H9 (cell line): ENCODE measurements around the gene UBXN10. TPM values are rescaled to one million over a fixed set of nuclear protein-coding genes. Genes with fewer than 3 reads are reported as not detected.
"Not testable (repeated sequence)": the region's sequence is repeated elsewhere in the genome, so short reads cannot be mapped to it uniquely, and the experiment has no call there.

ENCODE experiments used
- DNase-seq: peaks from one replicate; pipeline ENCODE4 v3.0.0-alpha.2; 2017
- H2AFZ ChIP-seq: one replicate; pipeline ENCODE4 v1.6.1; 2013; ENCODE audit warnings: mild to moderate bottlenecking, low read length, control low read depth, moderate library complexity
- H2AK5ac ChIP-seq: 2 replicates; pipeline ENCODE4 v1.6.1; 2013; ENCODE audit warnings: low read length, control low read depth, mixed read lengths; ENCODE audit not compliant: insufficient read length
- H2BK120ac ChIP-seq: one replicate; pipeline ENCODE4 v1.6.1; 2013; ENCODE audit warnings: low read depth, mild to moderate bottlenecking, low read length, control low read depth, inconsistent platforms; ENCODE audit not compliant: poor library complexity, severe bottlenecking
- H2BK12ac ChIP-seq: 2 replicates; pipeline ENCODE4 v1.6.1; 2013; ENCODE audit warnings: low read length, control low read depth, mixed read lengths, low read depth; ENCODE audit not compliant: insufficient read length
- H2BK15ac ChIP-seq: 2 replicates; pipeline ENCODE4 v1.6.1; 2013; ENCODE audit warnings: low read depth, low read length, control low read depth
- H2BK20ac ChIP-seq: one replicate; pipeline ENCODE4 v1.6.1; 2013; ENCODE audit warnings: low read depth, mild to moderate bottlenecking, low read length, control low read depth, inconsistent platforms; ENCODE audit not compliant: poor library complexity, severe bottlenecking
- H2BK5ac ChIP-seq: 2 replicates; pipeline ENCODE4 v1.6.1; 2013; ENCODE audit warnings: low read length, control low read depth, mixed read lengths; ENCODE audit not compliant: insufficient read length
- H3K14ac ChIP-seq: 2 replicates; pipeline ENCODE4 v1.6.1; 2013; ENCODE audit warnings: low read length, control low read depth; ENCODE audit not compliant: insufficient read depth
- H3K18ac ChIP-seq: 2 replicates; pipeline ENCODE4 v1.6.1; 2013; ENCODE audit warnings: low read depth, mild to moderate bottlenecking, mixed read lengths, low read length, control low read depth; ENCODE audit not compliant: insufficient read length
- H3K23ac ChIP-seq: 2 replicates; pipeline ENCODE4 v1.6.1; 2013; ENCODE audit warnings: low read length, control low read depth, mixed read lengths, low read depth; ENCODE audit not compliant: insufficient read length
- H3K23me2 ChIP-seq: 2 replicates; pipeline ENCODE4 v1.6.1; 2013; ENCODE audit warnings: low read depth, mild to moderate bottlenecking, mixed read lengths, low read length, control low read depth; ENCODE audit not compliant: insufficient read length, poor library complexity, severe bottlenecking
- H3K27ac ChIP-seq: 2 replicates; pipeline ENCODE4 v1.5.1; 2013; ENCODE audit warnings: low read length, control low read depth, mixed read lengths, low read depth; ENCODE audit not compliant: insufficient read length
- H3K27me3 ChIP-seq: 2 replicates; pipeline ENCODE4 v1.6.1; 2013; ENCODE audit warnings: low read length, control low read depth, inconsistent platforms; ENCODE audit not compliant: insufficient read depth
- H3K4ac ChIP-seq: 2 replicates; pipeline ENCODE4 v1.6.1; 2013; ENCODE audit warnings: low read depth, mild to moderate bottlenecking, control low read depth, inconsistent platforms, low read length, moderate library complexity
- H3K4me1 ChIP-seq: 2 replicates; pipeline ENCODE4 v1.6.1; 2013; ENCODE audit warnings: low read length, control low read depth, inconsistent platforms; ENCODE audit not compliant: insufficient read depth
- H3K4me2 ChIP-seq: 2 replicates; pipeline ENCODE4 v1.6.1; 2013; ENCODE audit warnings: low read length, control low read depth, mixed read lengths; ENCODE audit not compliant: insufficient read length, insufficient read depth
- H3K56ac ChIP-seq: 2 replicates; pipeline ENCODE4 v1.6.1; 2013; ENCODE audit warnings: low read depth, mild to moderate bottlenecking, mixed read lengths, low read length, control low read depth; ENCODE audit not compliant: insufficient read length
- H3K79me1 ChIP-seq: 2 replicates; pipeline ENCODE4 v1.6.1; 2013; ENCODE audit warnings: low read depth, mild to moderate bottlenecking, moderate library complexity, low read length, control low read depth, inconsistent platforms; ENCODE audit not compliant: insufficient read depth, poor library complexity, severe bottlenecking
- H3K79me2 ChIP-seq: 2 replicates; pipeline ENCODE4 v1.6.1; 2013; ENCODE audit warnings: low read length, control low read depth, inconsistent platforms; ENCODE audit not compliant: insufficient read depth
- H3K9ac ChIP-seq: 2 replicates; pipeline ENCODE4 v1.6.1; 2013; ENCODE audit warnings: low read length, control low read depth, mixed read lengths; ENCODE audit not compliant: insufficient read length; ENCODE audit errors: extremely low read depth
- H3K9me3 ChIP-seq: one replicate; pipeline ENCODE4 v1.6.1; 2013; ENCODE audit warnings: low read depth, low read length, inconsistent platforms; ENCODE audit not compliant: control insufficient read depth
- H3T11ph ChIP-seq: one replicate; pipeline ENCODE4 v1.6.1; 2013; ENCODE audit warnings: mild to moderate bottlenecking, low read length, control low read depth, inconsistent platforms
- H4K20me1 ChIP-seq: one replicate; pipeline ENCODE4 v1.6.1; 2013; ENCODE audit not compliant: control insufficient read depth, insufficient read length, insufficient read depth
- H4K5ac ChIP-seq: 2 replicates; pipeline ENCODE4 v1.6.1; 2013; ENCODE audit warnings: low read depth, mild to moderate bottlenecking, mixed read lengths, low read length, control low read depth; ENCODE audit not compliant: insufficient read length
- H4K8ac ChIP-seq: replicated peaks from 2 replicates; pipeline ENCODE4 v1.6.1; 2013; ENCODE audit warnings: low read length, control low read depth, mixed read lengths, low read depth; ENCODE audit not compliant: insufficient read length
- H4K91ac ChIP-seq: 2 replicates; pipeline ENCODE4 v1.6.1; 2013; ENCODE audit warnings: low read depth, mild to moderate bottlenecking, moderate library complexity, mixed read lengths, low read length, control low read depth; ENCODE audit not compliant: insufficient read length
- H3K27ac Mint-ChIP-seq, 3 experiments: 2 replicates in 2 of 3; 3 replicates in 1 of 3; pipeline ENCODE4 v1.8.0; 2020 to 2021; ENCODE audit warnings: mixed read lengths in 3 of 3, mild to moderate bottlenecking in 1 of 3, moderate library complexity in 1 of 3
- H3K27me3 Mint-ChIP-seq: 2 replicates; pipeline ENCODE4 v1.8.0; 2021; ENCODE audit warnings: low read depth, mild to moderate bottlenecking, moderate library complexity, mixed read lengths
- H3K36me3 Mint-ChIP-seq, 3 experiments: 2 replicates in 2 of 3; 3 replicates in 1 of 3; pipeline ENCODE4 v1.8.0; 2020 to 2021; ENCODE audit warnings: low read depth in 3 of 3, mixed read lengths in 3 of 3; ENCODE audit not compliant: insufficient read depth in 1 of 3
- H3K4me1 Mint-ChIP-seq, 2 experiments: 2 replicates each; pipeline ENCODE4 v1.8.0; 2020; ENCODE audit warnings: mixed read lengths in 2 of 2
- H3K4me3 Mint-ChIP-seq, 2 experiments: 2 replicates in 1 of 2; 3 replicates in 1 of 2; pipeline ENCODE4 v1.8.0; 2020 to 2021; ENCODE audit warnings: mild to moderate bottlenecking in 2 of 2, mixed read lengths in 2 of 2, moderate library complexity in 1 of 2
- H3K9me3 Mint-ChIP-seq, 2 experiments: 2 replicates in 1 of 2; 3 replicates in 1 of 2; pipeline ENCODE4 v1.8.0; 2020; ENCODE audit warnings: mild to moderate bottlenecking in 2 of 2, mixed read lengths in 2 of 2, moderate library complexity in 1 of 2
- CTCF ChIP-seq: fragments of 200-600 bp; sonication (generic); conservative IDR thresholded peaks from 3 replicates; pipeline ENCODE4 v1.8.0; 2021; ENCODE audit warnings: antibody characterized with exemption, mild to moderate bottlenecking
- WGBS: extraction: QIAGEN DNeasy Blood & Tissue Kit; methylation state at CpG from one replicate; pipeline ENCODE4 v1.1.7; 2013; ENCODE audit warnings: missing lambda C conversion rate, low lambda C conversion rate, mixed read lengths; ENCODE audit not compliant: insufficient read length; ENCODE audit errors: extremely low coverage; 5-methylcytosine and 5-hydroxymethylcytosine counted together
- total RNA-seq: library from RNA; stranded (reverse); gene quantifications from 2 replicates; pipeline ENCODE4 v1.2.1, GENCODE V29; 2021

UBXN10 gene
- total RNA-seq, 1 experiment from 2014 or later = 0.59 TPM

GRCh38 chr1:20229171-20229570 is 43.3 kb downstream of the UBXN10 start:
- no peak overlapping the region for H2BK5ac ChIP-seq

GRCh38 chr1:20232564-20232963 is 46.7 kb downstream of the UBXN10 start:
- H4K5ac ChIP-seq, H3K4me3 Mint-ChIP-seq, DNase-seq, H3K23me2 ChIP-seq, H3K23ac ChIP-seq, H3K4me1 ChIP-seq, H3K27ac Mint-ChIP-seq, H3K9me3 ChIP-seq, H2BK5ac ChIP-seq, H4K8ac ChIP-seq, H3K9me3 Mint-ChIP-seq, H3K36me3 Mint-ChIP-seq, H3K18ac ChIP-seq, H3K27me3 ChIP-seq, H3K27ac ChIP-seq, H3K79me1 ChIP-seq, H2BK120ac ChIP-seq, H3K56ac ChIP-seq, H2AFZ ChIP-seq, H4K20me1 ChIP-seq, H3K14ac ChIP-seq, H4K91ac ChIP-seq, H2BK15ac ChIP-seq, H2BK20ac ChIP-seq, H3K79me2 ChIP-seq, H2AK5ac ChIP-seq, H2BK12ac ChIP-seq, H3K4me2 ChIP-seq, H3K9ac ChIP-seq, H3T11ph ChIP-seq, H3K4ac ChIP-seq: not testable (repeated sequence)
- peaks cover 9 to 16% of the 10 kb centered on the region in 2 experiments for H3K4me1 Mint-ChIP-seq
- H3K27me3 Mint-ChIP-seq = peaks cover 32% of the 10 kb centered on the region
- WGBS = no CpG with 5 or more reads among the region's 7 CpGs

More at GRCh38 chr1:20229171-20229570, 43.3 kb downstream of the UBXN10 start:
- H3K27me3 ChIP-seq = no peaks in the 10 kb centered on the region; the same call in 1 of the 2 replicates
- H4K5ac ChIP-seq = no peak overlapping the region
- no peak for TF ChIP-seq CTCF
- no peaks in the 10 kb centered on the region for H3K79me2 ChIP-seq
- H3K23ac ChIP-seq = no peak overlapping the region
- no peaks in the 10 kb centered on the region for H3K36me3 Mint-ChIP-seq
- H3K4ac ChIP-seq = no peak overlapping the region
- H3K9ac ChIP-seq = no peak overlapping the region
- no peak overlapping the region for H3T11ph ChIP-seq
- H2AFZ ChIP-seq = no peak overlapping the region
- no peak overlapping the region for H2BK120ac ChIP-seq
- no peak overlapping the region for H3K4me2 ChIP-seq
- H2BK12ac ChIP-seq = no peak overlapping the region
- no peak overlapping the region for H3K18ac ChIP-seq
- no peak overlapping the region for H4K91ac ChIP-seq
- H3K4me1 Mint-ChIP-seq = peaks cover 9 to 17% of the 10 kb centered on the region in 2 experiments
- no peak overlapping the region for H3K4me3 Mint-ChIP-seq
- H3K4me1 ChIP-seq = no peaks in the 10 kb centered on the region
- no peak overlapping the region for H3K14ac ChIP-seq
- H2AK5ac ChIP-seq = no peak overlapping the region
- H4K20me1 ChIP-seq = no peaks in the 10 kb centered on the region
- WGBS = no CpG with 5 or more reads among the region's 2 CpGs
- H4K8ac ChIP-seq = no peak overlapping the region
- H3K27ac Mint-ChIP-seq = no peak overlapping the region
- H3K9me3 Mint-ChIP-seq = no peaks in the 10 kb centered on the region
- no peak overlapping the region for H3K27ac ChIP-seq
- H3K56ac ChIP-seq = no peak overlapping the region
- DNase-seq = no peak
- no peak overlapping the region for H2BK15ac ChIP-seq
- no peaks in the 10 kb centered on the region for H3K79me1 ChIP-seq
- no peaks in the 10 kb centered on the region for H3K23me2 ChIP-seq
- H2BK20ac ChIP-seq = no peak overlapping the region
- peaks cover 46% of the 10 kb centered on the region for H3K27me3 Mint-ChIP-seq
- no peaks in the 10 kb centered on the region for H3K9me3 ChIP-seq
